Mesenchymal stem cell (in vitro differentiated cells and primary cell): ENCODE measurements around the gene GOSR1.
"Not testable (repeated sequence)": the region's sequence is repeated elsewhere in the genome, so short reads cannot be mapped to it uniquely, and the experiment has no call there.

Experiments used
- DNase-seq: peaks from one replicate; pipeline ENCODE4 v3.0.0-alpha.2; 2013
- H2AFZ ChIP-seq: one replicate; pipeline ENCODE4 v1.6.1; 2013; ENCODE audit warnings: low read depth, mild to moderate bottlenecking, control low read depth, inconsistent platforms, low read length, moderate library complexity
- H2AK5ac ChIP-seq: 2 replicates; pipeline ENCODE4 v1.6.1; 2013; ENCODE audit warnings: low read length, moderate library complexity, mild to moderate bottlenecking, inconsistent platforms; ENCODE audit not compliant: severe bottlenecking
- H2BK120ac ChIP-seq: one replicate; pipeline ENCODE4 v1.6.1; 2013; ENCODE audit warnings: low read depth, mild to moderate bottlenecking, inconsistent platforms, low read length, moderate library complexity
- H2BK12ac ChIP-seq, 2 experiments: one replicate each; pipeline ENCODE4 v1.6.1; 2013; ENCODE audit warnings: inconsistent platforms in 2 of 2, low read length in 2 of 2, mild to moderate bottlenecking in 2 of 2, moderate library complexity in 2 of 2, control low read depth in 1 of 2
- H2BK15ac ChIP-seq: one replicate; pipeline ENCODE4 v1.6.1; 2013; ENCODE audit warnings: mild to moderate bottlenecking, low read depth, inconsistent platforms; ENCODE audit not compliant: poor library complexity, severe bottlenecking
- H2BK5ac ChIP-seq: 2 replicates; pipeline ENCODE4 v1.6.1; 2013; ENCODE audit warnings: low read depth, mild to moderate bottlenecking, low read length, control low read depth, inconsistent platforms; ENCODE audit not compliant: poor library complexity, severe bottlenecking
- H3K14ac ChIP-seq, 2 experiments: one replicate each; pipeline ENCODE4 v1.6.1; 2013; ENCODE audit warnings: inconsistent platforms in 2 of 2, low read length in 2 of 2, control low read depth in 1 of 2, mild to moderate bottlenecking in 1 of 2, moderate library complexity in 1 of 2
- H3K18ac ChIP-seq, 2 experiments: one replicate each; pipeline ENCODE4 v1.6.1; 2013; ENCODE audit warnings: inconsistent platforms in 2 of 2, low read length in 2 of 2, control low read depth in 1 of 2, low read depth in 1 of 2, mild to moderate bottlenecking in 1 of 2
- H3K23ac ChIP-seq, 2 experiments: one replicate each; pipeline ENCODE4 v1.6.1; 2013; ENCODE audit warnings: inconsistent platforms in 2 of 2, low read length in 2 of 2, mild to moderate bottlenecking in 2 of 2, moderate library complexity in 2 of 2, control low read depth in 1 of 2
- H3K27ac ChIP-seq: 2 replicates; pipeline ENCODE4 v1.5.1; 2013; ENCODE audit warnings: mild to moderate bottlenecking, moderate library complexity, low read length, control low read depth, inconsistent platforms; ENCODE audit not compliant: poor library complexity, severe bottlenecking
- H3K27me3 ChIP-seq, 2 experiments: 2 replicates each; pipeline versions ENCODE4 v1.6.1 to v1.7.0; 2013; ENCODE audit warnings: low read length in 2 of 2, mild to moderate bottlenecking in 2 of 2, moderate library complexity in 2 of 2, control low read depth in 1 of 2, inconsistent platforms in 1 of 2; ENCODE audit not compliant: control insufficient read depth in 1 of 2, insufficient read depth in 1 of 2
- H3K36me3 ChIP-seq, 2 experiments: 2 replicates each; pipeline versions ENCODE4 v1.6.1 to v1.7.0; 2013; ENCODE audit warnings: low read length in 2 of 2, control low read depth in 1 of 2, inconsistent platforms in 1 of 2, low read depth in 1 of 2, mild to moderate bottlenecking in 1 of 2; ENCODE audit not compliant: insufficient read depth in 2 of 2, control insufficient read depth in 1 of 2
- H3K4ac ChIP-seq, 2 experiments: one replicate each; pipeline ENCODE4 v1.6.1; 2013; ENCODE audit warnings: inconsistent platforms in 2 of 2, low read length in 2 of 2, mild to moderate bottlenecking in 2 of 2, moderate library complexity in 2 of 2, control low read depth in 1 of 2, low read depth in 1 of 2
- H3K4me1 ChIP-seq: 2 replicates; pipeline ENCODE4 v1.6.1; 2013; ENCODE audit warnings: low read depth, low read length, control low read depth; ENCODE audit not compliant: control insufficient read depth, insufficient read depth
- H3K4me2 ChIP-seq: 2 replicates; pipeline ENCODE4 v1.6.1; 2013; ENCODE audit warnings: low read length, mild to moderate bottlenecking, inconsistent platforms; ENCODE audit not compliant: poor library complexity, severe bottlenecking
- H3K4me3 ChIP-seq, 2 experiments: 2 replicates each; pipeline versions ENCODE4 v1.5.1 to v1.7.0; 2013; ENCODE audit warnings: low read length in 2 of 2, mild to moderate bottlenecking in 2 of 2, control low read depth in 1 of 2, low read depth in 1 of 2; ENCODE audit not compliant: insufficient read depth in 1 of 2
- H3K79me1 ChIP-seq: replicated peaks from 2 replicates; pipeline ENCODE4 v1.6.1; 2013; ENCODE audit warnings: mild to moderate bottlenecking, control low read depth, low read length, inconsistent platforms; ENCODE audit not compliant: poor library complexity, severe bottlenecking
- H3K9ac ChIP-seq: 2 replicates; pipeline ENCODE4 v1.7.0; 2013; ENCODE audit warnings: mild to moderate bottlenecking, low read length, moderate library complexity
- H3K9me3 ChIP-seq: 2 replicates; pipeline ENCODE4 v1.7.0; 2013; ENCODE audit warnings: mild to moderate bottlenecking, low read length; ENCODE audit not compliant: control insufficient read depth
- H4K8ac ChIP-seq: one replicate; pipeline ENCODE4 v1.6.1; 2013; ENCODE audit warnings: inconsistent platforms, mild to moderate bottlenecking, low read length, moderate library complexity
- H4K91ac ChIP-seq: one replicate; pipeline ENCODE4 v1.6.1; 2013; ENCODE audit warnings: mild to moderate bottlenecking, low read length, inconsistent platforms
- WGBS: methylation state at CpG from one replicate; pipeline ENCODE4 v1.1.7; 2013; ENCODE audit warnings: mixed read lengths; 5-methylcytosine and 5-hydroxymethylcytosine counted together

GOSR1 gene

DNA sequence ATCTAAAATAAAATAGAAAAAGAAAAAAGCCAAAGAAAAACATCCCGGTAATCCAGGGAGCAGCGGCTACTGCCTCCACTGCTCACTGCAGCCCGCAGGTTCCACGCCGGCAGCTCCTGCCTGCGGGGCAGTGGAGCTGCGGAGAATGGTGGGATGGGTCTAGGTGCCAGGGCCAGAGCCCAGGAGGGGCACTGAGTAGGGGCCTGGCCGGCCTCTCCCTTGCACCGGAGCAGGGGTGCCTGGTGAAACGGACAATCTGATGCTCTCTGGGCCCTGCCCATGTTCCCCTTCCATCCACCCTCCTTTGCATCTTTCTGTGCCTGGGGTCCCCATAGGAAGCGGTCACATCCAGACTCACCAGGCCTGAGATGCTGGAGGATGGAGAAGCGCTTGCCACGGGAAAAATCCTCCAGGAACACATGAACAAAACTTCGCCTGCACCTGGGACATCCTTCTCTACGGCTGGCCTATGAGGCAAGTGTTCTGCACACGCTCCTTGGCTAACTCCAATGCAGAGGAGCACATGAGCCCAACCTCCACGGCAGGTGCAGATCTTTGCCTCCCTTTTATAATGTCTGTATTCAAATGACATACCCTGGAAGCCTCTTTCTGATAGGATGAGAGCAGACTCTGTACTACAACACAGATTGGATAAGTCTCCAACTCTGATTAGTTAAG lies 98.6 kb downstream of the GOSR1 start:
- H2BK120ac ChIP-seq, H3K27ac ChIP-seq, H3K79me1 ChIP-seq, H3K23ac ChIP-seq, DNase-seq, H3K9me3 ChIP-seq, H3K9ac ChIP-seq, H3K14ac ChIP-seq, H3K4me3 ChIP-seq, H2AFZ ChIP-seq, H2BK5ac ChIP-seq, H2AK5ac ChIP-seq, H3K4me1 ChIP-seq, H4K8ac ChIP-seq, H3K4ac ChIP-seq, H3K4me2 ChIP-seq, H3K36me3 ChIP-seq, H2BK12ac ChIP-seq, H3K18ac ChIP-seq, H4K91ac ChIP-seq, H2BK15ac ChIP-seq: not testable (repeated sequence)
- H3K27me3 ChIP-seq = peaks cover 13 to 14% of the 10 kb centered on the region in 2 experiments
- WGBS = 86% methylated on average over 17 of the region's 17 CpGs

DNA sequence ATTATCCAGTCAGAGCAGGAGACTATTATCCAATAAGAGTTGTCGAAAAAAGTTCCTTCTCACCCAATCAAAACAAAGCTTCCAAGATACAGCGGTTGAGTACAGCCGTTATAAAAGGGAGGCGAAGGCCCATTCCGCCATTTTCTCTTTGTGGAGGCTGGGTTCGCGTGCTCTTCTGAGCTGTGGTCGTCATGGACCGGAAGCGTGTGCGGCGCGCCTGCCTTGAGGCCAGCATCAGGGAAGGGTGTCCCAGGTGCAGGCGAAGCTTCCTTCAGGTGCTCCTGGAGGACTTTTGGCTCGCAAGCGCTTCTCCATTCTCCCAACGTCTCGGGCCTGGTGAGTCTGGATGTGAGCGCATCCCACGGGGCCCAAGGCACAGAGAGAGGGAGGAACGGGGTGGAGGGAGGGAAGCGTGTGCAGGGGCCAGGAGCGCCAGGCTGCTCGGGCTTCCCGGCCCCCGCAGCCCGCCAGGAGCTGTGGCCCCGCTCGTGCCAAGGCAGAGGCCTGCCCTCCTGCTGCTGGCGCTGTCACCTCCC lies 99.2 kb downstream of the GOSR1 start:
- H3K18ac ChIP-seq = no peak overlapping the region
- no peak for DNase-seq
- no peak overlapping the region for H2AK5ac ChIP-seq
- no peak overlapping the region for H3K4ac ChIP-seq
- no peak overlapping the region for H2AFZ ChIP-seq
- H3K27me3 ChIP-seq = peaks cover 11 to 13% of the 10 kb centered on the region in 2 experiments
- no peak overlapping the region for H4K91ac ChIP-seq
- H3K4me1 ChIP-seq = peaks cover 5% of the 10 kb centered on the region
- no peak overlapping the region for H3K9ac ChIP-seq
- no peaks in the 10 kb centered on the region for H3K36me3 ChIP-seq
- H2BK12ac ChIP-seq = no peak overlapping the region
- no peak overlapping the region for H2BK15ac ChIP-seq
- no peak overlapping the region for H2BK120ac ChIP-seq
- no peaks in the 10 kb centered on the region for H3K9me3 ChIP-seq
- H3K4me2 ChIP-seq = no peak overlapping the region
- no peak overlapping the region for H3K27ac ChIP-seq
- H3K79me1 ChIP-seq = no peaks in the 10 kb centered on the region
- H2BK5ac ChIP-seq = no peak overlapping the region
- WGBS = 95% methylated on average over 28 of the region's 30 CpGs
- H3K14ac ChIP-seq = no peak overlapping the region
- H4K8ac ChIP-seq = no peak overlapping the region
- H3K4me3 ChIP-seq = no peak overlapping the region
- no peak overlapping the region for H3K23ac ChIP-seq
